IMR-90 (cell line): ENCODE results near the gene ASB16. TPM values are rescaled to one million over a fixed set of nuclear protein-coding genes. Genes with fewer than 3 reads are reported as not detected.

ENCODE experiments used
- ATAC-seq: fragments of 200-7000 bp; cut with Tn5 transposase; 2 replicates; pipeline ENCODE4 v1.9.1; 2020; ENCODE audit warnings: low read depth, mild to moderate bottlenecking, moderate library complexity
- BruUV-seq: library from RNA; stranded (reverse); fragments of 400-500 nt; replicated peaks from 2 replicates; lab custom pipeline; 2021; lab: Mats Ljungman, UMichigan
- CTCF ChIA-PET: fragments of 300-600 bp; formaldehyde crosslinking; extraction: SDS; loops from one replicate; lab custom pipeline; 2021; ENCODE audit warnings: antibody characterized with exemption; lab: Yijun Ruan, JAX
- POLR2A ChIA-PET: fragments of 300-600 bp; sonication (Branson Sonifier 250); formaldehyde crosslinking; loops from one replicate; lab custom pipeline; 2022; ENCODE audit warnings: antibody characterized with exemption; ENCODE audit not compliant: unreplicated experiment; lab: Charles Lee
- DNase-seq: peaks from one replicate; pipeline ENCODE4 v3.0.0; 2013
- H2AFZ ChIP-seq: replicated peaks from 2 replicates; pipeline ENCODE3; 2013; ENCODE audit warnings: low read length, mild to moderate bottlenecking; ENCODE audit not compliant: poor library complexity
- H2AK5ac ChIP-seq: 2 replicates; pipeline ENCODE4 v1.6.1; 2013; ENCODE audit warnings: low read depth, low read length, inconsistent platforms
- H2AK9ac ChIP-seq: replicated peaks from 2 replicates; pipeline ENCODE3; 2013; ENCODE audit warnings: mild to moderate bottlenecking, low read depth, low read length, moderate library complexity; ENCODE audit not compliant: poor library complexity
- H2BK120ac ChIP-seq: 2 replicates; pipeline ENCODE4 v1.6.1; 2013; ENCODE audit warnings: low read depth, low read length, inconsistent platforms
- H2BK15ac ChIP-seq: 3 replicates; pipeline ENCODE4 v1.6.1; 2013; ENCODE audit warnings: low read depth, low read length, inconsistent platforms
- H2BK20ac ChIP-seq: 2 replicates; pipeline ENCODE4 v1.6.1; 2013; ENCODE audit warnings: low read depth, mild to moderate bottlenecking, inconsistent platforms, low read length, moderate library complexity
- H2BK5ac ChIP-seq: 2 replicates; pipeline ENCODE4 v1.6.1; 2013; ENCODE audit warnings: mild to moderate bottlenecking, low read depth, low read length, inconsistent platforms; ENCODE audit not compliant: poor library complexity, severe bottlenecking
- H3K14ac ChIP-seq: replicated peaks from 2 replicates; pipeline ENCODE4 v1.6.1; 2013; ENCODE audit warnings: low read depth, low read length, inconsistent platforms
- H3K18ac ChIP-seq: 2 replicates; pipeline ENCODE4 v1.6.1; 2013; ENCODE audit warnings: low read depth, low read length, control low read depth
- H3K23ac ChIP-seq: 2 replicates; pipeline ENCODE4 v1.6.1; 2013; ENCODE audit warnings: low read depth, low read length, inconsistent platforms
- H3K27ac ChIP-seq: 2 replicates; pipeline ENCODE4 v1.5.1; 2013; ENCODE audit warnings: mild to moderate bottlenecking, control low read depth, low read length; ENCODE audit not compliant: insufficient read depth
- H3K27me3 ChIP-seq: 2 replicates; pipeline ENCODE4 v1.6.1; 2013; ENCODE audit warnings: low read length; ENCODE audit not compliant: control insufficient read depth, insufficient read depth
- H3K36me3 ChIP-seq: 2 replicates; pipeline ENCODE4 v1.6.1; 2013; ENCODE audit warnings: low read length, mixed read lengths; ENCODE audit not compliant: control insufficient read depth, insufficient read depth
- H3K4ac ChIP-seq: 2 replicates; pipeline ENCODE4 v1.6.1; 2013; ENCODE audit warnings: low read depth, low read length, inconsistent platforms
- H3K4me1 ChIP-seq: 2 replicates; pipeline ENCODE4 v1.6.1; 2013; ENCODE audit warnings: low read length, mixed read lengths; ENCODE audit not compliant: control insufficient read depth, insufficient read depth
- H3K4me2 ChIP-seq: 2 replicates; pipeline ENCODE4 v1.6.1; 2013; ENCODE audit warnings: low read depth, mild to moderate bottlenecking, control low read depth, low read length, moderate library complexity
- H3K4me3 ChIP-seq: 2 replicates; pipeline ENCODE4 v1.5.1; 2013; ENCODE audit warnings: low read depth, mild to moderate bottlenecking, control low read depth, low read length, moderate library complexity; ENCODE audit not compliant: insufficient read depth
- H3K56ac ChIP-seq: 2 replicates; pipeline ENCODE4 v1.6.1; 2013; ENCODE audit warnings: low read length, inconsistent platforms; ENCODE audit not compliant: insufficient read depth; ENCODE audit errors: extremely low read depth
- H3K79me1 ChIP-seq, 2 experiments: 2 replicates each; pipeline ENCODE4 v1.6.1; 2013; ENCODE audit warnings: low read length in 2 of 2, inconsistent platforms in 1 of 2, low read depth in 1 of 2
- H3K9ac ChIP-seq: 2 replicates; pipeline ENCODE4 v1.6.1; 2013; ENCODE audit warnings: low read depth, low read length, control low read depth
- H3K9me1 ChIP-seq: 2 replicates; pipeline ENCODE4 v1.6.1; 2013; ENCODE audit warnings: low read length, inconsistent platforms; ENCODE audit not compliant: insufficient read depth
- H3K9me3 ChIP-seq: 2 replicates; pipeline ENCODE4 v1.6.1; 2013; ENCODE audit warnings: low read length; ENCODE audit not compliant: control insufficient read depth, insufficient read depth
- H4K20me1 ChIP-seq: 2 replicates; pipeline ENCODE4 v1.6.1; 2013; ENCODE audit warnings: low read length, inconsistent platforms; ENCODE audit not compliant: insufficient read depth
- H4K5ac ChIP-seq: 2 replicates; pipeline ENCODE4 v1.6.1; 2013; ENCODE audit warnings: mild to moderate bottlenecking, low read depth, low read length, control low read depth
- H4K8ac ChIP-seq, 2 experiments: 2 replicates each; pipeline ENCODE4 v1.6.1; 2013; ENCODE audit warnings: low read depth in 2 of 2, low read length in 2 of 2, control low read depth in 1 of 2, inconsistent platforms in 1 of 2
- H4K91ac ChIP-seq: 2 replicates; pipeline ENCODE4 v1.6.1; 2013; ENCODE audit warnings: low read depth, low read length, inconsistent platforms; ENCODE audit not compliant: insufficient read depth
- BHLHE40 ChIP-seq: fragments of 150-350 bp; IDR thresholded peaks from 2 replicates; pipeline ENCODE4 v1.6.1; 2016; ENCODE audit warnings: mild to moderate bottlenecking, low read depth, low read length
- CEBPB ChIP-seq: IDR thresholded peaks from 2 replicates; pipeline ENCODE4 v1.6.1; 2012; ENCODE audit warnings: low read depth, low read length, improper control_type of control experiment
- MAFK ChIP-seq: IDR thresholded peaks from 2 replicates; pipeline ENCODE4 v1.6.1; 2012; ENCODE audit warnings: low read depth, low read length, improper control_type of control experiment
- MAZ ChIP-seq: IDR thresholded peaks from 2 replicates; pipeline ENCODE4 v1.6.1; 2012; ENCODE audit warnings: low read depth, mild to moderate bottlenecking, low read length, improper control_type of control experiment, moderate library complexity, borderline replicate concordance
- MXI1 ChIP-seq: IDR thresholded peaks from 2 replicates; pipeline ENCODE4 v1.6.1; 2012; ENCODE audit warnings: low read depth, mild to moderate bottlenecking, low read length, moderate library complexity, borderline replicate concordance
- RAD21 ChIP-seq: IDR thresholded peaks from 2 replicates; pipeline ENCODE4 v1.6.1; 2012; ENCODE audit warnings: low read length, improper control_type of control experiment
- RCOR1 ChIP-seq: IDR thresholded peaks from 2 replicates; pipeline ENCODE4 v1.6.1; 2012; ENCODE audit warnings: mild to moderate bottlenecking, low read length, improper control_type of control experiment; ENCODE audit not compliant: insufficient replicate concordance
- SMC3 ChIP-seq: fragments of 150-350 bp; IDR thresholded peaks from 2 replicates; pipeline ENCODE4 v1.6.1; 2016; ENCODE audit warnings: low read depth, mild to moderate bottlenecking, antibody characterized with exemption, low read length, moderate library complexity
- WGBS, 2 experiments: methylation state at CpG; one replicate each; pipeline versions ENCODE4 v1.1.5 to v1.1.7; 2013; ENCODE audit warnings: missing lambda C conversion rate in 2 of 2; ENCODE audit not compliant: insufficient read length in 1 of 2; ENCODE audit errors: extremely low coverage in 2 of 2; 5-methylcytosine and 5-hydroxymethylcytosine counted together
- dilution Hi-C: fragments of 300-500 bp; cut with HindIII; formaldehyde crosslinking; loops from one replicate; pipeline ENCODE4 v1.14.3; 2018; ENCODE audit warnings: low sequenced_read_pairs; ENCODE audit not compliant: unreplicated experiment
- in situ Hi-C: fragments of 300-500 bp; cut with MboI; formaldehyde crosslinking; loops from 3 replicates; pipeline ENCODE4 v1.14.3; 2019; ENCODE audit warnings: low sequenced_read_pairs, inconsistent platforms, mixed read lengths
- intact Hi-C: fragments of 100-400 bp; cut with micrococcal nuclease; formaldehyde crosslinking; loops from 2 replicates; pipeline ENCODE4 v1.10.0; 2022
- polyA plus RNA-seq, 3 experiments: library from polyadenylated mRNA; depleted of rRNA; stranded (reverse); fragments of >200 nt; gene quantifications; 2 replicates each; pipeline ENCODE4 v1.2.3, GENCODE V29; 2012; ENCODE audit warnings: low replicate concordance in 1 of 3
- total RNA-seq: library from RNA; depleted of rRNA; stranded (reverse); fragments of >200 nt; gene quantifications from 2 replicates; pipeline ENCODE4 v1.2.3, GENCODE V29; 2012
- TF ChIP-seq, protein P1 (sequence below): fragments of 150-350 bp; IDR thresholded peaks from 2 replicates; pipeline ENCODE4 v1.6.1; 2016; ENCODE audit warnings: low read depth, mild to moderate bottlenecking, low read length, moderate library complexity, borderline replicate concordance

Gene ASB16
- total and polyA plus RNA-seq, 2 of the 4 experiments (the other 2 are of a cell fraction): 0.05 TPM; not detected in 1

DNA sequence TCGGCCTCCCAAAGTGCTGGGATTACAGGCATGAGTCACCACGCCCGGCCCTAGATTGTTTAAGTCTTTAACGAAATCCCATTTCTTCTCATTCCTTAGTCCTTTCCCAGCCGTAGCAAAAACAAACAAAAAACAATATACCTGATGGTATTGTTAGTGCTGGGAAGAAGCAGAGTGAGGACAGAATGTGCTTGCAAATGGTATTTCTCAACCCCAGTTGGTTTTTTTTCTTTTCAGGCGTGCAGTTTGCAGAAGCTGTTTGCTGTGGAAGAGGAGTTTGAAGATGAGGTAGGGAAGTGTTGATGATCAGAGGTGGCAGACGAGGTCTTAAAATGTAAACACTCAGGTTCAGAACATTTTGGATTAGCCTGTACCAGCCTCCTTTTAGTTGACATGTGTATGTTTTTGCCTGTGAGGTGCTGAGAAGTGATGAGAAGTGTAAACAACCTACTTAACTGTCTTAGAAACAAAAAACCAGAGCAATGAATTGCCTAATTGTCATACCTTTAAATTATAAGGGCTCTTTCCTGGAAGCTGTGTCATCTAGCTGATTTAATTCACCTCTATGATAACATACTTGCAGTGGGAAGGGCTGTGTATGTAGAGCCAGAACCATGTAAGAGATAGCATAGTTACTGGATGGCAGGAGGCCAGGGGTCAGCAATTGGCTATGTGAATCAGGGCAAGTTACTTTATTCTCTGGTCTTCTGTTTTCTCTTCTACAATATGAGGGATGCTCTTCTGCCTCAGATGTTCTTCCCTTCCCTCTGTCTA is 25.4 kb upstream of the ASB16 start:
- TF ChIP-seq BHLHE40: no peak
- TF ChIP-seq MAZ: no peak
- TF ChIP-seq RAD21: no peak
- TF ChIP-seq MAFK: no peak
- TF ChIP-seq SMC3: no peak
- TF ChIP-seq MXI1: no peak
- TF ChIP-seq, protein P1, sequence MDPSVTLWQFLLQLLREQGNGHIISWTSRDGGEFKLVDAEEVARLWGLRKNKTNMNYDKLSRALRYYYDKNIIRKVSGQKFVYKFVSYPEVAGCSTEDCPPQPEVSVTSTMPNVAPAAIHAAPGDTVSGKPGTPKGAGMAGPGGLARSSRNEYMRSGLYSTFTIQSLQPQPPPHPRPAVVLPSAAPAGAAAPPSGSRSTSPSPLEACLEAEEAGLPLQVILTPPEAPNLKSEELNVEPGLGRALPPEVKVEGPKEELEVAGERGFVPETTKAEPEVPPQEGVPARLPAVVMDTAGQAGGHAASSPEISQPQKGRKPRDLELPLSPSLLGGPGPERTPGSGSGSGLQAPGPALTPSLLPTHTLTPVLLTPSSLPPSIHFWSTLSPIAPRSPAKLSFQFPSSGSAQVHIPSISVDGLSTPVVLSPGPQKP: no peak
- no peak for TF ChIP-seq RCOR1
- TF ChIP-seq CEBPB: no peak
- H3K4me3 ChIP-seq: no peak overlapping the region
- H3K79me1 ChIP-seq: peaks cover 11 to 46% of the 10 kb centered on the region in 2 experiments
- H3K9me3 ChIP-seq: no peaks in the 10 kb centered on the region
- no peak overlapping the region for H4K5ac ChIP-seq
- peaks cover 4% of the 10 kb centered on the region; the same call in 1 of the 2 replicates for H4K20me1 ChIP-seq
- H2BK120ac ChIP-seq: no peak overlapping the region
- no peak overlapping the region for H3K9ac ChIP-seq
- peak; percentile 71 for DNase-seq
- no peak overlapping the region for H3K27ac ChIP-seq
- H3K27me3 ChIP-seq: no peaks in the 10 kb centered on the region
- no peak overlapping the region for H2BK5ac ChIP-seq
- ChIA-PET POLR2A (no interaction called here), CTCF (no interaction called here)
- H3K56ac ChIP-seq: no peak overlapping the region
- no peak overlapping the region for H3K18ac ChIP-seq
- no peak overlapping the region for H3K4ac ChIP-seq
- whole genome bisulfite sequencing, 2 experiments: 100% methylated on average over 1 of the region's 7 CpGs; no CpG with 5 or more reads in 1 of the 2 experiments
- H2BK15ac ChIP-seq: no peak overlapping the region
- intact Hi-C loops (no loop called here), in situ Hi-C loops (no loop called here), dilution Hi-C loops (no loop called here)
- no peak overlapping the region for H4K91ac ChIP-seq
- H3K23ac ChIP-seq: no peak overlapping the region
- H3K4me2 ChIP-seq: no peak overlapping the region
- no TSS peak for BruUV-seq
- peaks cover 4% of the 10 kb centered on the region; the same call in 1 of the 2 replicates for H3K9me1 ChIP-seq
- peaks cover 14% of the 10 kb centered on the region; the same call in 1 of the 2 replicates for H3K36me3 ChIP-seq
- no peak overlapping the region for H2AK5ac ChIP-seq
- H3K4me1 ChIP-seq: peaks cover 2% of the 10 kb centered on the region
- no peak; the same call in 1 of the 2 replicates for ATAC-seq
- no peak overlapping the region for H2AK9ac ChIP-seq
- H2AFZ ChIP-seq: no peak overlapping the region
- no peak overlapping the region for H4K8ac ChIP-seq
- no peak overlapping the region for H2BK20ac ChIP-seq
- no peak overlapping the region for H3K14ac ChIP-seq
